Spleen (tissue), 7 donors: ENCODE measurements around the gene TSPAN33.

ENCODE experiments used
- POLR2AphosphoS5 ChIP-seq, 3 donors: sonication (generic); formaldehyde crosslinking; IDR thresholded peaks; one replicate each; pipeline ENCODE4 v1.5.1; 2017; ENCODE audit warnings: antibody characterized with exemption in 3 of 3
- TF ChIP-seq, protein P1 (sequence below), 11 experiments: fragments of 200-600 bp in 7 of 11; fragments of 450-650 bp in 4 of 11; sonication (generic) in 4 of 11; IDR thresholded peaks in 8 of 11; conservative IDR thresholded peaks in 3 of 11; 1 replicate in 7 of 11; 2 replicates in 4 of 11; pipeline versions ENCODE4 v1.4.0 to v1.8.0; 2016 to 2021; ENCODE audit warnings: antibody characterized with exemption in 11 of 11, inconsistent platforms in 4 of 11, mild to moderate bottlenecking in 1 of 11
- donor health status: DM: no; HTN: no; CAD: no; lungs with moderate emphysema.
- donor health status: DM: no; HTN: no; CAD: no.
- donor health status: DM: no; HTN: no; CAD: no.

DNA sequence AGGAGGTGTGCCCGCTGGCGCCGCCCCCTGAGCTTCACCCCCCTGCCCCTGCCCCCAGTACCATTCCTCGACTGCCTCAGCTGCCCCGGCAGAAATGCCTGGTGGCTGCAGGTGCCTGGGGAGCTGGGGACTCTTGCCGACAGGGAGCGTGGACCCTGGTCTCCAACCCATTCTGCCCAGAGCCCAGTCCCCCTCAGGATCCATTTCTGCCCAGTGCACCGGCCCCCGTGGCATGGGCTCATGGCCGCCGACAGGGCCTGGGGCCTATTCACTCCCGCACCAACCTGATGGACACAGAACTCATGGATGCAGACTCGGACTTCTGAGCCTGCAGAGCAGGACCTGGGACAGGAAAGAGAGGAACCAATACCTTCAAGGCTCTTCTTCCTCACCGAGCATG lies 67.6 kb downstream of the TSPAN33 start:
- TF ChIP-seq POLR2AphosphoS5 (IDR thresholded peaks at IDR 0.05), result no peak
- TF ChIP-seq, protein P1, sequence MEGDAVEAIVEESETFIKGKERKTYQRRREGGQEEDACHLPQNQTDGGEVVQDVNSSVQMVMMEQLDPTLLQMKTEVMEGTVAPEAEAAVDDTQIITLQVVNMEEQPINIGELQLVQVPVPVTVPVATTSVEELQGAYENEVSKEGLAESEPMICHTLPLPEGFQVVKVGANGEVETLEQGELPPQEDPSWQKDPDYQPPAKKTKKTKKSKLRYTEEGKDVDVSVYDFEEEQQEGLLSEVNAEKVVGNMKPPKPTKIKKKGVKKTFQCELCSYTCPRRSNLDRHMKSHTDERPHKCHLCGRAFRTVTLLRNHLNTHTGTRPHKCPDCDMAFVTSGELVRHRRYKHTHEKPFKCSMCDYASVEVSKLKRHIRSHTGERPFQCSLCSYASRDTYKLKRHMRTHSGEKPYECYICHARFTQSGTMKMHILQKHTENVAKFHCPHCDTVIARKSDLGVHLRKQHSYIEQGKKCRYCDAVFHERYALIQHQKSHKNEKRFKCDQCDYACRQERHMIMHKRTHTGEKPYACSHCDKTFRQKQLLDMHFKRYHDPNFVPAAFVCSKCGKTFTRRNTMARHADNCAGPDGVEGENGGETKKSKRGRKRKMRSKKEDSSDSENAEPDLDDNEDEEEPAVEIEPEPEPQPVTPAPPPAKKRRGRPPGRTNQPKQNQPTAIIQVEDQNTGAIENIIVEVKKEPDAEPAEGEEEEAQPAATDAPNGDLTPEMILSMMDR (IDR thresholded peaks at IDR 0.05 in 8 of 11, conservative IDR thresholded peaks at IDR 0.05 in 3 of 11), result no peak
